Stomach (tissue), 4 donors: ENCODE measurements around the gene TEAD3.

ENCODE experiments used
- EP300 ChIP-seq: sonication (generic); formaldehyde crosslinking; IDR thresholded peaks from one replicate; pipeline ENCODE4 v1.6.1; 2017; ENCODE audit warnings: antibody characterized with exemption
- POLR2A ChIP-seq, 4 donors: fragments of 450-650 bp; IDR thresholded peaks; one replicate each; pipeline ENCODE4 v1.6.1; 2016; ENCODE audit warnings: antibody characterized with exemption in 4 of 4, control low read depth in 2 of 4, mild to moderate bottlenecking in 1 of 4, moderate library complexity in 1 of 4

GRCh38 chr6:35512740-35513139 is 15.9 kb upstream of the TEAD3 start, which contains the start of gene TULP1:
- TF ChIP-seq POLR2A (IDR thresholded peaks at IDR 0.05) (no peak), EP300 (no peak)
